GM18858 (cell line): ENCODE measurements around the gene SHROOM4.

Experiments
- ATAC-seq: cut with Tn5 transposase; IDR thresholded peaks from one replicate; pipeline ENCODE4 v1.9.1; 2021; ENCODE audit not compliant: unreplicated experiment

Gene SHROOM4

DNA sequence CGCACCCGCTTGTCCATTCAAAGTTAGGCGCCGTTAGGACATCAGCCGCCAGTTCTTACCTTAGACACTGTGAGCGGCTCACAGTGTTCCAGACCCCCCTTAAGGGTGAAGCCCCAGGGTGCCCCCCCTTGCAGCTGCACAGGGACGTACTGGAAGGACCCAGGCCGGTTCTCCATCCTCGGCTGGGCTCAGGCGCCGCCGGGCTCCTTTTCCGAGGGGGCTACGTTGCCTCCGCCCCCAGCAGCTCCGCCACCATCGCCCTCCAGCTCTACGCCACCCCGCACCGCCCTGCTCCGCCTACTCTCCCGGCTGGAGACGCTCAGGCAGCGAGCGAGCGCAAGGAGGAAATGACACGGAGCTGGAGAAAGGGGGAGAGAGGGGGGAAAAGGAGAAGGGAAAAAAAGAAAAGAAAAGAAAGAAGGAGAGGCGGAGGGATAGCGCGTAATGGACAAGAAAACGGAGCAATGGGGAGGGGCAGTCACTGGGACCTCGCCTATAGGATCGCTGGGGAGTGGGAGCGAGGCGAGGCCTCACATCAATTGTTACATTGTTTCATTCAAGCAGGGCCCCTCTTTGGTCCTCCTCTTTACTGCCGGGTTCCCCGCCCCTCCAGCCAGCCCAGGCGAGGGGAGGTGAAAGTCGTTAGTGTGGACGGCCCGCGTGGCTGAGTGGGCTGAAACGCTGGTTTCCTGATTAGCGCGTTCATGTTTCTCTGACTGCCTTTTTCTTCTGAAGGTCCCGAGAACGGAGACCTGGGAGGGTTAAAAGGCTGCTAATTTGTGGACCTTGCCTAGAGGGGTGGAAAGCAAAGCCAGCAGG is at the start of gene SHROOM4:
SHROOM4 (minus strand) TSS at position 352 of the 819 bp plus-strand sequence; CDS start at position 176, 176 bp downstream.
- no peak for ATAC-seq

GRCh38 chrX:50863471-50863870 is 49.5 kb upstream of the SHROOM4 start:
- no peak for ATAC-seq

DNA sequence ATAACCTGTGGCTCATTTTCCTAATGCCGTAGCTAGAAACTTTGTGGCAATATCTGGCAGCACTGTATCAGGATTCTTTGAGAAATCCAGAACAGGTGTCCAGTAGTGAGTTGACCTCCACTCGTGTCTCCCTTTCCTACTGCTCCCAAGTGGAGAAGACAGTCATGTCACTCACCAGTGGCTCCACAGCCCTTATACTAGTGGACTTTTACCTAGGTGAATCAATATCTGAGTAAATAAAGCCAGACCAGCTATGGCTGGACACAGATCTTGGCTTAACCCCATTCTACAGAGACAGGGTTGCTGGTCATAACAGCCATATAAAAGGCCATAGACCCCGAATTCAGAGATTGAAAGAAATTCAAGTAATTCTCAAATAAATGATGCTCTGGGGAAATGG is 46.5 kb upstream of the SHROOM4 start:
- ATAC-seq = no peak

- ATAC-seq = no peak
Observed at GRCh38 chrX:50858548-50858947, 44.6 kb upstream of the SHROOM4 start.

DNA sequence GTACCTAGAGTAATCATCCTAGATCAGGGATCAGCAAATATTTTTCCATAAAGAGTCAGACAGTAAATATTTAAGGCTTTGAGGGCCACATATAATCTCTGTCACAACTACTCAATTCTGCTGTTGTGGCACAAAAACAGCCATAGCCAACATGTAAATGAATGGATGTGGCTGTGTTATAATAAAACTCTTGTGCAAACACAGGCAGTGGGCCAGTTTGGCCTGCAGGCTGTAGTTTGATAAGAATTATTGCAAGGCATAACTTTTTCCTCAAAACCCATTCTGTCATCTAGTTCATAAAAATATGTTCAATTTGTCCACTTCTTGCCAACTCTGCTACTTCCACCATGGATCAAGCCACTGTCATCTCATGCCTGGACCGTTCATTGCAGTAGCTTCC is 39.4 kb upstream of the SHROOM4 start:
- no peak for ATAC-seq

DNA sequence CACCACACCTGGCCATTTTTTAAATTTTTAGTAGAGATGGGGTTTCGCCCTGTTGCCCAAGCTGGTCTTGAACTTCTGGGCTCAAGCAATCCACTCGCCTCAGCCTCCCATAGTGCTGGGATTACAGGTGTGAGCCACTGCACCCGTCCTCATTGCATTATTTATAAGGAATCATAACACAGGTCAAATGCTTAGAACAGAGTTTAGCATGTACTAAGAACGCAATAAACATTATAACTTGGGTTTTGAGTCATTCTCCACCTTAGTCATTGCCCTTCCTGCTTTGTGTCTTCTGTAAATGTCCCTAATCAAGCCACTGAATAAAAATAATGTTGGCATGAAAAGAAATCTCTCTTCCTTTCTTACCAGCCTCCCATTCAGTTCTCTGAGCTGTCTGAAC is 38.5 kb upstream of the SHROOM4 start:
- ATAC-seq = no peak

GRCh38 chrX:50842221-50842620 is 28.2 kb upstream of the SHROOM4 start:
- no peak for ATAC-seq

GRCh38 chrX:50839730-50840129 is 25.7 kb upstream of the SHROOM4 start:
- ATAC-seq = no peak

- no peak for ATAC-seq
Observed at GRCh38 chrX:50838820-50839600, 25.0 kb upstream of the SHROOM4 start.

- ATAC-seq = no peak
Observed at GRCh38 chrX:50827996-50828395, 14.0 kb upstream of the SHROOM4 start.

GRCh38 chrX:50825825-50826224 is 11.8 kb upstream of the SHROOM4 start:
- ATAC-seq = no peak

- ATAC-seq = no peak
Observed at GRCh38 chrX:50818986-50819385, 5.0 kb upstream of the SHROOM4 start.

DNA sequence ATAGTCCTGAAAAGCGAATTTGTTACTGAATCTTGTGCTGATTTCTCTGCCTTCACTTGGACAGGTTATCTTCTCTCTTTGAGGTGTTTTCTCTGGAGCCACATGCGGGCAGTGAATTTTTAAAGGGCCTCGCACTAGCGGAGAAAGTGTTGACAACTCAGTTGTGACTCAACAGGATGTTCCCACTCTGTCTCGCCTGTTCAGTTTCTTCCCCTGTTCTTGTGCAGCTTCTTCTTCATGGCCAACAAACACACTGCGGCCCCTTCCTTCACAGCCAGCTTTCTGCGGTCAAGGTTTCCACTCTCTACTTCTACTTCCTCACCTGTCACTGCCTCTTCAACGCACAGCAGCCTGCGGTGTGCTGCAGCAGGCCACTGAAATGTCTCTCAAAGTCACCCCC is 1.1 kb upstream of the SHROOM4 start:
- ATAC-seq = no peak

DNA sequence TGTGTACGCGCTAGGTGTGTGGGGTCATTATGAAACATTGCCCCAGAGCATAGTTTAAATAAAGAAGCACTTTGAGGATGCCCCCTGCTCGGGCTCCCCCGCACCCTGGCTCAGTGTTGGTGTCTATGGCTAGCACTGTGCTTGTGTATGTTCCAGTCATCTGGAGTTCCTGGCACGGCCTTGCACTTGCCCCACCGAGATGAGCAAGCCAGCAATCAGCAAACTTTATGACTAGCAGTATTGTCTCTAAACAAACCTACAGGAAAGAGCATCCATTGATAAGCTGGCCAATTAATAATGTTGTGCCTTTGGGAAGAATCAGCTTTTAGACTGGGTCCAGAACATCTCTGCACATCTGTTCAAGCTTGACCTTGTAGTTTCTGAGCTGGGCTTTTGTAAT is 707 bp upstream of the SHROOM4 start:
- ATAC-seq = no peak

DNA sequence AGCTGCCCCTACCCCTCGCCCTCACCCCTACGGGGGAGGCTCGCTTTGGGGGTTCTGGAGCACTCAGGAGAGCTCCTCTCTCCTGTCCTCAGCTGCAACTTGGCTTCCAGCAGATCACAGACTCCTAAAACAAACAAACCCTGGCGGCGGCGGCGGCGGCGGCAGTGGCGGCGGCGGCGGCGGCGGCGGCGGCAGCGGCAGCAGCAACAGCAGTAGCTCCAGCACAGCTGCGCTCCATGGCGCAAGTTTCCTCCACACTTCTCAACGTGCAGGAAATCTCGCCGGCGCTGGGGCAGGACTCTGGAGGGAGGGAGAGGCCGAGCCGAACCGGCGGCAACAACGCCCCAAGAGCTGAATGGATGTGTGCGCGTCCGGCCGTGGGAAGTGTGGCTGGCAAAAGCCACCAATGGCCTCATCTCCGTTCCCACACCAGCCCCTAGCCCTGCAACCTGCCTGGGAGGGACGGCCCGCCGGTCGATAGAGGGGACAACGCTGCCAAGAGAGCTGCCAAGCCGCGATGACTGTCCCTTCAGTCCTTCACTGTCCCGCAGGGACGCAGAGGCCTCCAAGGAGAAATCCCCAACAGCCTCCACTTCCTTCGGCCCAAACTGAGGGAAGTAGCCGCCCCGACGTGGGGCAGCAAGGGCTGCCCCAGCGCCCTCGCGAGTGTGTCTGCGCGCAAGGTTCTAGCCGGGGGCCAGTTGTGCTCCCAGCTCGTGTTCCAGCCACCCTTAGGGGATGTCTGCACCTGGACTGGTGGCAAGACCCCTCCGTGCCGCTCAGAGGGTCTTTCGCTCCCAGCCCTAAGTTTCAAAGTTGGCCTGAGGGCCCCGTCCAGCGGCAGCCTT is 775 bp downstream of the SHROOM4 start:
- ATAC-seq = no peak

DNA sequence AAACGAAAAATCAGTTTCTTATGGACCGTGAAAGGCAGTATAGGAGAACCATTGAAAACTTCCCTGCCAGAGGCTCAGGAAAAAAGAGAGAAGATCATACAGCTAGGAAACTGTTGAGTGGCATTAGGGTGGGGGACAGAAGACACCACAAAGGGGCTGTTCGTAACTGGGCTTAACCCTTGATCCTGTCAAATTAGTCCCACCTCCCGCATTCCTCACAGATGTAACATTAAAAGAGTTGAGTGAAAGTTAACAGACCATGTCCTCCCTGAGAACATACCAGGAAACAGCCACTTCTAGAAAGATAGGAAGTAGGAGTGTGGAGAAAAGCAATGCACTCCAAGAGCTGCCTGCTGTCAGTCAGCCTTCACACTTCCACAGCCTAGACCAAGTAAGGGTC is 8.7 kb downstream of the SHROOM4 start:
- ATAC-seq = no peak

- no peak for ATAC-seq
Observed at GRCh38 chrX:50801135-50801534, 12.9 kb downstream of the SHROOM4 start.

- ATAC-seq = no peak
Observed at GRCh38 chrX:50799531-50799961, 14.4 kb downstream of the SHROOM4 start.

- no peak for ATAC-seq
Observed at GRCh38 chrX:50798783-50799182, 15.2 kb downstream of the SHROOM4 start.

DNA sequence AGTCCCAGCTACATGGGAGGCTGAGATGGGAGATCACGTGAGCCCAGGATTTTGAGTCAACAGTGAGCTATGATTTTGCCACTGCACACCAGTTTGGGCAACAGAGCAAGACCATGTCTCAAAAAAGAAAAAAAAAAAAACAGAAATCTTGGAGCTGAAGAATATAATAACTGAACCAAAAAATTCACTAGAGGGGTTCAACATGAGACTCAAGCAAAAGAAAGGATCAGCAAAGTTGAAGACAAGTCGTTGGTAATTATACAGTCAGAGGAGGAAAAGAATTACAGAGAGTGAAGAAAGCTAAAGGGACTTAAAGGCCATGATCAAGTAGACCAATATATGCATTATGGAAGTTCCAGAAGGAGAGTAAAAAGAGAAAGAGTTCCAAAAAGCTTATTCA is 26.9 kb downstream of the SHROOM4 start:
- no peak for ATAC-seq

GRCh38 chrX:50780144-50780543 is 33.9 kb downstream of the SHROOM4 start:
- no peak for ATAC-seq
